Activated naive CD8-positive, alpha-beta T cell treated with anti-CD3 and anti-CD28 coated beads, Interleukin-2, amount 50 U/mL, for 16 hours (primary cell): ENCODE measurements around the gene KCTD1.
"Not testable (repeated sequence)": the region's sequence is repeated elsewhere in the genome, so short reads cannot be mapped to it uniquely, and the experiment has no call there.

Experiments used
- DNase-seq: peaks from one replicate; pipeline ENCODE4 v3.0.0-alpha.2; 2020; ENCODE audit warnings: low read depth, low spot score

Gene KCTD1

DNA sequence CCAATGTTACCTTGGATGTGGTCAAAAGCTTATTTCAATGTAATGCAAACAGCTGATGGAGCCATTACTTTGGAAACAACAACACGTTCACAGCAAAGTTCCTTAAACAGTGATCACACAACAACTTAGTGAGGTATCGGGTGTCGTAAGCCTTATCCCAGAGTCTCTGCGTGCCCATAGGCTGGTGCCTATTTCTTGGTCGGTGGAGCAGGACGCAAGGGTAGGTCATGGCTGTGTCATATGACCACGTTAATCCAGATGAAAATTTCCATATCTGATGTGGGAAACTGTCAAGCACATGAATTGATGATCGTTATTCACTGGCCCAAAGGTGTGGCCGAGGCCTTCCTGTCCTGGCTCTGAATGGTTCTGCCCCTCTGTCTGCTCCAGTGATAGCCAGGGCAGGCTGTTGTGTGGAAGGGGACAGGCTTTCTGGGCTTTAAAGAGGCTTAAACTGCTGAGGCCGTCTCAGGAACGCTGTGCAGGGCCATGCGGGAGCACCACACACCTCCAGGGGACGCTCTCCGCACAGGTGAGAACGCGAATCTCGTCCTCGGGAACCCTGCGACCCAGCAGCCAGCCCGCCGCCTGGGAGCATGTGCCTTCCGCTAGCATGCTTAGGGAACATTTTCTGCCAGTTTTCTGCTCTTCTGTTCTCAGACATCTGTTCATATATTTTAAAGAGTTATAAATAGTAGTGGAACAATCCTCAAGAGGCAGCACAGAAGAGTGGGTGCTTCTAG, 90.6 kb downstream of the KCTD1 start:
- no peak for DNase-seq

DNA sequence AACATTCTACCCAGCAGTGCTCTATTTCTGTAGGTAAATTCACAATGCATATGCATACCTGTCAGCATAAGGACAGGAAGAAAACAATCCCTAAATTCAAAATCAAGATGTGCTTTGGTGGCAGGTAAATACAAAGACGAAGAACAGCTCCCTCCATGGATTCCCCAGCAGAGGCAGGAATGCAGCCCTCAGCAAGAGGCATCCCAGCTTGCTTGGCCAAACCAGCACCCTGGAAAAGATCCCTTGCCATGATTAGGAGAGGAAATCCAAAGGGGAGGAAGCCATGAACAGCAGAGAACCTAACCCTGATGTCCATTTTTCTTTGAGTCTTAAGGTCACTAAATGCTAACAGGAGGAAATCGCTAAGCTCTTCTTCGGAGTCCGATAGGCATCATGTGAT, 91.2 kb downstream of the KCTD1 start:
- DNase-seq: no peak

DNA sequence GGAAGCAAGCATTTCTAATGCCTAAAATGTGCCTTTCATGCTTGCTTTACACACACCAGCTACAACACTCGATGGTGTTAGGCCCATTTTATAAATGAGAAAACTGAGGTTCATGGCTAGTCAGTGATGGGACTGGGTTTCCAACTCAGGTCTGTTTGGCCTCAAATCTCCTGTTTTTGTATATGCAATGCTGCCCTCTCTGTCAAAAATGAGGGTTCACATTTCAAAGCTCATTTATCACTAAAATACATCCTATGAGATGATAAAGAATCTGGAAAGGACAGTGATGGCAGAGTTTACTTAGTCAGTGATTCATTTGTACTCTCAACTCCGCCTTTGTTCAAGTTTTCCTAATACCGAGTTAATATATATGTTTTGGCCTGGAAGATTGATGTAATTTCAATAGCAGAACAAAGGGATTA, 92.3 kb downstream of the KCTD1 start:
- DNase-seq: no peak

DNA sequence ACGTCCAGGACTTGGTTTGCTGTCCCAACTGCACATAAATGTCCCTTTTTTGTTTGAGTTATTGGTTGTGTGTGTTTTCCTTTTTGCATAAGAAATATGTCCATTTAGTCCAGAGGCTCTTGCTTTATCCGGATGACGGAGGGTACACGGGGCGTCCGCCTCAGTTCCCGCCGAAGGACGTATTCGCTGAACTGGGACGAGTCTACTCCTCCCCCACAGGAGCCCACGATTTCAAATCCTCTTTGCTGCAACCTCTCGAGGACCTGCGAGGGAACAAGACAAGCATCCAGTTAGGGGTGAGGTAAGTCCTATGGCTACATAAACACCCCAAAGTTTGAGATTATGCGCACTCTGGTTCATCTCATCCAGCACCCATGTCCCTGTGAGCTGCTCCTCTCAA, 92.7 kb downstream of the KCTD1 start:
- no peak for DNase-seq

DNA sequence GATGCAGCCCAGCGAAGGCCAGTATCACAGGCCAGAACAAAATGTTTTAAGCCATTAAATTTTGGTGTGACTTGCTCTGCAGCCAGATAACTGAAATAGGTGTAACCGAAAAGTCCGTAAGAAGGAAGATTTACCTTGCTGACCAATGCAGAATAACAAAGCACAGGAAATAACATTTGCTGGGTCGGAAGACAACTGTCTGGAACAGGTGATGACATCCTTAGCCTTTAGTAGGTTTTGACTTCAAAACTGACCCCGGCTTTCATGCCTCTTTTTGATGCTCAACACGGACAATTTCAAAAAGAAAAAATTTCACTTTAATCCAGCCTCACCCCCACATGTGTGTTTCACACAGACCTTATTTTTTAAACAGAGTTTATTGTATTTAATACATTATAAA, 93.7 kb downstream of the KCTD1 start:
- DNase-seq: no peak

DNA sequence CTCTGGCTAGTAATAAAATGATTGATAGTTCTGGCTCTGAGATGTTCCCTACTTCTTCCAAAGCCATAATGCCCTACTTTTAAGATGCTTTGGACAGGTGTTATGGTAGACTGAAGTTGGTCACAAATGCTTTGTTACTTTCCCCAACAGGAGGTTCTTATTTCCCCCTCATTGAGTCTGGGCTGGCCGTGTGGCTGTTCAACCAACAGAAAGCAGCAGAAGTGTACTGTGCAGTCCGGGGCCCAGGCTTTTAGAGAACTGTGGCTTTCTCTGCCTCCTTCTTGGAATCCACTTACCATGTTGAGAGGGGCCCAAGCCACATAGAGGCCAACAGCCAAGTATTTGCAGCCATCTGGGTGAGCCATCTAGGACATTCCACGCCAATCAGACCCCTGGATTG, 94.2 kb downstream of the KCTD1 start:
- no peak for DNase-seq

DNA sequence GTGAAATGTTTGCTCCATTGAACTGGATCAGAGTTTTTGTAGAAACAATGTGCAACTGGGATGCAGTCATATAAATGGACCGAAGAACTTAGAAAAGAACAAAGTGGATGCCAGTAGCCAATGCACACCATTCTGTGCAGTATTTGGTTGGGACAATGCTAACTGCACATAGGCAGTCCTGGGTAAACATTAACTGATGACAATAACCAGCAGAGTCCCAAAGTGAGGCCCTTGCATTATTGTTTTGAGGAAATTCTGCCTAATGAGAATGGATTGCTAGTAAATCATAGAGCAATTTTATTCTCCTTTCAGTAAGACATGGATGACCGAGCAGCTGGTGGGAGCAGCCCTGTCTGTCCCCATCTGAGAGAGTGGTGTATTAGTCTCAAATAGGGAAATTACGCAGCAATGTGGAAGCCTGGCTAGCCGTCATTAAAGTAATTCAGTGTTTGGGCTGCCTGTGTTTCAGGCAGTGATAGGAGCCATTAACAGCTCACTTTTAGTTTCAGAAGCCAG, 94.9 kb downstream of the KCTD1 start:
- DNase-seq: no peak

DNA sequence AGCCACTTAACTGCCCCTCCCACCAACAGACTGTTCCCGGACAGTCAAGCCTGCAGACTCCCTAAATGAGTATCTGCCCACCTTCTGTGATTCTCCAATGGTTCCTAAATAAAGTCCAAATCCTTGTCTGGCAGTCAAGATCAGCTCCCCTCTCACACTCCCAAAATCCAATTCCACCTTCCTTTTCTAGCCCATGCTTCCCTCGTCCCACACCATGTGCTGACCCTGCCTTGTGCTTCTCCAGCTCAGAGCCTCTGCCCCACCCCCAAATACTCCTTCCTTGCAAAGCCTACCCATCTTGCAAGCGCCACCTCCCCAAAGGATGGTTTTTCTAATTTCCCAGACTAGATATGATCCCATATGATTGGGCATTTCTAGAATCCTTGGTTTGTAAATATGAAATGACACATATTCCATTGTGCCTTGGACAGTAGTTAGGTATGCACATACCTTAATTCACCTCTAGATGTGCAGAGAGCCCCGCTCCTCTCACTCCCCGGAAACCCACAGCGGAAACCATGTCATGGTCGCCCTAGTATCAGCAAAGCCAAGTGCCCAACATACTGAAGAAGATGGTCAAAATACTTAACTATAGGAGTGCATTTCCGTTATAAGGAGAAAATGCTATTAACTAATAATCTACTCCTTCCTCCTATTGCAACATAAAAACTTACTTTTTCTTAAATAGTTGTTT, 97.2 kb downstream of the KCTD1 start:
- DNase-seq: no peak

DNA sequence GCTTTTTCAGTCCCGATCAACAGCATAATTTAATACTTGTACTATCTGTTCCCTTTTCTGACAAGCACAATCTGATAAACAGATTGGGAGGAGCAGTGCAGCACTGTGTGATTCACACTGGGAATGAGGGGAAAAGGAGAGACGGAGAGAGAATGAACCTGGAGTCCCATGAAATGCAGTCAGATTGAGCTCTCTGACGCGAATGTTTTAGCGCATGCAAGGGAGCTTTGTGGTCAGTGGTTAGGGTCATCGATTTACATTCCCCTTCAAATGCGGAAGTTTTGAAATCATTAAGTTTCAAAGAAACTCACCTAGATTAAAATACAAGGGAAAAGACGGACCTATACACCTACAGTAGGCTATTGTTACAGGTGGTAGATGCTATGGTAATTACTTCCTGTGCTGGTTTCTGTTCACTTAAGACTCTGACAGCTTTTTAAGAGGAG, 99.6 kb downstream of the KCTD1 start:
- DNase-seq: no peak

DNA sequence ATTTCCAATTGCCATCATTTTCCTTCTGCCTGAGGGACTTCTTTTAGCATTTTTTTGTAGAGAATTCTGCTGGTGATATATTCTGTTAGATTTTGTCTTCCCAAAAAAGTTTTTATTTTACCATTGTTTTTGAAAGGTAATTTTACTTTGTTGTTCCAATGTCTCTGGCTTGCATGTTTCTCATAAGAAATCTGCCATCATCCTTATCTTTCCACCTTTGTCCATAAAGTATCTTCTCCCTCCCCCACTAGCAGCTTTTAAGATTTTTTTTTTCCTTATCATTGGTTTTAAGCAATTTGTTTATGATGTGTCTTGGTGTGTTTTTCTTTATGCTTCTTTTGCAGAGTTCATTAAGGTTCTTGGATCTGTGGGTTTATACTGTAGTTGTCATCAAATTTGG, 104.5 kb downstream of the KCTD1 start:
- no peak for DNase-seq

DNA sequence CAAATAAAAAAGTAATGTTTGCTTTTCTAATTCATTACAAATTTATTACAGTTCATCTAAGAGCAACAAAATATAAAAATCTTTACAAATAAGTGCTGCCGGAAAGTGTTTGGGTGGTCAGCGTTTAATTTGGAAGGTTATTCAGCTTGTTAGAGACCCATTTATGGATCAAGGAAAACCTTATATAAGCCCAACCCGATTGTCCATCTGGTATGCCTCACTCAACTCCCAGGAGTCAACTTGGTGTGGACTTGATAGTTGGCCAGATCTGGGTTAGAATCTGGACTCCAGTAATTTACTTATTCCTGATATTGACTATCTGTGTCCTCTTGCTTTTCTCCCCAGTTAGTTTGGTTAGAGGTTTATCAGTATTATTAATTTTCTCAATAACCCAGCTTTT, 106.2 kb downstream of the KCTD1 start:
- no peak for DNase-seq

DNA sequence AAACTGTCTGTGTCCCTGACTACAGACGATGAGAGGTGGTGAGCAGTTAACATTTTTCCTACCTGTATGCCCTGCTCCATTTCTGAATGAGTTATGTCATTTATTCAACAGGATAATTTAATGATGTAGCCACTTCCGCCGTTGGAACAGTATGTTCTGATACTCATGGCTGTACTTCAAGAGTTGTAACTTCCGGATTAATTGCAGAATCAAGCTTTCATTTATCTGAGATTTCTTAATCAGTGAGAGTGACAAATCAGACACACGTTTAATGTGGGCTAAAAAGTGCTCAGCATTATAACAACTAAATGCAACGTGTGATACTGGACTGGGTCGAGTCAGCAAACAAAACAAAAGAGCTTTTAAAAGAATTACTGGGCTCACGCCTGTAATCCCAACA, 107.7 kb downstream of the KCTD1 start:
- DNase-seq: no peak

DNA sequence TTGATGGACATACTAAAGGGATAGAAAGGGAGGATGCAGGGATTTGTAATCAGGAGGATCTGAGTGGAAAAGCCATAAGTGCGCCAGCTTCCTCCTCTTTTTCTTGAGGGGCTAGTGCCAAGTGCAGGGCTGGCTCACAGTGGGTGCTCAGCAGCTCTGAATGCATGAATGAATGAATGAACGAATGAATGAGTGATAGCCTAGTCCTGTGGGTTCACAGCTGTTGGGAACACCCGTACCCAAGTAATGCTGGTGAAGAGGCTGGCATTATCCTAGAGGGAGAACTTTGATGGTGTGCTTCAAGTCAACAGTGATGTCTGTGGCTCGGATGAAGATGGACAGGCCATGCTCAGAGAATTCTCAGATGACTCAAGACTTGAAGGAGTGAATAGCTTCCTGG, 108.8 kb downstream of the KCTD1 start:
- DNase-seq: no peak

DNA sequence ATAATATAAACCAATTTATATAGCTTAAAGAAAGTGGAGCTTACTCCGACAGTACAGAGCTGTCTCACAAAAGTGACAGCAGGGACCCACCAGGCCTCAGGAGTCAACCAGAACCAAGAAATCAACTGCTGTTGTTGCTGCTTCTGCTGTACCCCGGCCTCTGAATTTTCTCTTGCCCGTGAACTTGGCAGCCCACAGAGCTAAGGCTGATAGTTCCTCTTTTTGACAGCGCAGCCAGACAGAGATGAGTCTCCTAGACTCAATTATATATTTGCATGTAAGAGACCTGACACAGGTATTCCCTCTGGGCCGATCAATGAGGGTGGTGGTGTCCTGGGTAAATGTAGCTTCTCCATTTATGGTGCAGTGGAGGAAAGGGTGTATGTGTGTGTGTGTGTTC, 109.4 kb downstream of the KCTD1 start:
- DNase-seq: no peak

DNA sequence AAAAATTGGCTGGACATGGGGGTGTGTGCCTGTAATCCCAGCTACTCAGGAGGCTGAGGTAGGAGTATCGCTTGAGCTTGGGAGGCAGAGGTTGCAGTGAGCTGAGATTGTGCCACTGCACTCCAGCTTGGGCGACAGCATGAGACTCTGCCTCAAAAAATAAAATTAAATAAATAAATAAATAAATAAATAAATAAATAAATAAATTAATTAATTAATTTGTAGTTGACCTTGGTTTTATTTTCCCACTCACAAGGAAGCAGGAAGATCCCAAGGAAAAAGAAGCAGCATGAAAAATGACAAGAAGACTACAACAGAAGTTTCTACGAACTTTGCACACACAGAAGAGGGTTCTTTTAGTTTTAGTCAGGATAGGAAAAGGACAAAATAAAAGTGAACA, 110.7 kb downstream of the KCTD1 start:
- DNase-seq: not testable (repeated sequence)

DNA sequence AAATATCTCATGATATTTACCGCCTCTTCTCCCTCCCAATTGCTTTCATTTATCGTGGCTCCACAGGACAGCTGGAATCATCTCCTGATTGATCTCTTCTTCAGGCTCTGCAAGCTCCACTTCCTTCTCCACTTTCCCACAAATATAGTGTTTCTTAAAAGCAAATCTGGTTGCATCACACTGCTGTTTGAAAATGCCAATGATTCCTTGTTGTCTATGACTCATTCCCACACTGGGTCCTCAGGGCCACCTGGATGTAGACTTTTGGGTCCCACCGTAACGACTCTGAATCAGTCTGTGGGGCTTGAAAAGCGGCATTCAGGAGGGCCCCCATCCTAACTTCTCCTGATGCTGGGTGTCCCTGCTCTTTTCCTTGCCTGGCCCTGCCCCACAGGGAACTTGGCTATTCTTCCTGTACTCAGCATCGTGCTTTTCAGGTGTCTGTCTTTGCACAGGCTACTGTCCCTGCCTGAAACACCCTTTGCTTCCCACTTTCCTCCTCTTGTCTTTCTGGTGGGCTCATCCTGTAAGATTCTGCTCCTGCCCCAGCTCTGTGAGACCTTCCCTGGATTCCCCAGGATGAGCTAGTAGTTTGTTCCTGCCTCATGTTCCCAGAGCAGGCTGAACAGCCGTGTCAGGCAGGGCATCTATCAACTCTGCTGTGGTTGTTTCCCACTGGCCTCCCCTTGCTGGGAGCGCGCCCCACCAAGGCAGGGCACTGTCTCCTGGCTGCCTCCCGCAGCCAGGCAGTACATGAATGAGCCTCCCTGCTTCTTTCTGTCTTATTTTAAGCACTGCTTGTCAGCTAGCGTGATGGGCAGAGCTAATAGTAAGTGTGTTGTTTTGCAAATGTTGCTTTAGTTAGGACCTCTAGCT, 111.9 kb downstream of the KCTD1 start:
- DNase-seq: no peak

DNA sequence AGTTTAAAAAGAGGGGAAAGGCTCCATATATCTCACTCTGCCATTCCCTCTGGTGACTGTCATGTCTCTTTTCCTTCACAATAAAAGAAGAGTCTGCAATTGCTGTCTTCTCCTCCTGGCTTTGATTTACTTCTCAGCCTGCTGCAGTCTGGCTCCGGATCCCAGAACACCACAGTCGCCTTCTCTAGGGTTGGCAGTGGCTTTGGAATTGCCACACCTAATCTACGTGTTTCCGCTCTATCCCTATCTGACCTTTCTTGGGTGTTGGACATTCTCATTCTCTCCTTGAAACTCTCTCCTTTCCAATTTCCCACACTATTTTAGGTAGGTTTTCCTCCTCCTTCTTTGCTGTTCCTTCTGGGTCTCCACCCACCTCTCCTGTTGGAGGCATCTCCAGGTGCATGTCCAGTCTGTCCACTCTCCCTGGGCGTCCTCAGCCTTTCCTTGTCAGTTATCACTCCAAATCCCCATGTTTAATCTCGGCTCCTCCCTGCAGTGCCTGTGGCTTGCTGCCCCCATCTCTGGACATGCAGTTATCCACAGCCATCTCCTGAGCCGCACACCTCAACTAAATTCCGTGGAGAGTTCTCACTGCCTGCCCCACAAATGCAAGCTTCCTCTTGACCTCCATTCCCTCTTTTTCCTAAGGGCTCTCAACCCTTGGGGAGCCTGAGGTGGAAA, 112.8 kb downstream of the KCTD1 start:
- DNase-seq: no peak

DNA sequence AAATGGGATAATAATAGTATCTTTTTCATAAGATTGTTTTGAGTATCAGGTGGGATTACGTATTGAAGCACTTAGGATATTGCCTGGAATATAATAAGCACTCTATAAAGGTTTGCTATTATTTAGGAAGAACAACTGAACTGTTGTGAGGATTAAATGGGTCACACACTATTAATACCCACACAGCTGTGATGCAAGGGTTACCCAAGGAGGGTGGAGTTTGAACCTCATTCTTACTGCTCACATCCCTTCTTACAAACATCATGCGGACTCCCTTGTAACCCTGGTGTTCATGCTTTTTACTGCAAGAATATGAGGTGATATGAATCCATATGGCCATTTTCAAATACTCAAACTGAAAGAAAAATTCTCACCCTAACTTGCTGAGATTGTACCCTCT, 113.5 kb downstream of the KCTD1 start:
- DNase-seq: no peak

DNA sequence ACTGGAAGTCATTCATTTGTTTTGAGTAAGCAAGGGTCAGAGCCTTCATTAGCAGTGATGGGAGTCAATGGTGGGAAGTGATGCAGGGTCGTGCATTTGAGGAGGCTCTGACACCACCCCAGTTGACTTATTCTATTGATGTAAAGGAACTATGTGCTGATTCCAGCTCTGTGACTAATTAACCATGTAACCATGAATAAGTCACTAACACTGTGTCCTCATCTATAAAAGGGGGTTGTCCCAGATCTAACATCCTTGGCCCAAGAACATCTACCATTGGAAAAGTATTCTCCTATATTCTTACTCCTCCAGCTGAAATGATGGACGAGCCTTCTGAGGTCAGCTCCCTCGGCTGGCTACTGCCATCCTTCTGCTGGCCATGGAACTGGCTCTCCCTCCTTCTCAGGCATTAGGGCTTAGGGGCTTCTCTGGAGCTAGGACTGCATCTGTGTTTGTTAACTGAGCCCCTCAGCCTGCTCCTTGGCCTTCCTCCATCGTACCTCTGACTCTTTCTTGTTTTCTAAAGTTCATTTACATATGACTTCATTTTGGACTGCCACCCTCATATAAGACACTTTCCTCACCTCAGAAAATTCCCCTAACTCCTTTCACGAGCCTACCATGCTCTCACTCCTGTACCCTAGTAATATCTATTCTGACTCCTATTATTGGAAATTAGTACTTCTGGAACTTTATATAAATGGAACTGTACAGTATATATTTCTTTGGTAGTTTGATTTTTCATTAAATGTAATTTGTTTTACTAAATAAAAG, 115.5 kb downstream of the KCTD1 start:
- DNase-seq: no peak

DNA sequence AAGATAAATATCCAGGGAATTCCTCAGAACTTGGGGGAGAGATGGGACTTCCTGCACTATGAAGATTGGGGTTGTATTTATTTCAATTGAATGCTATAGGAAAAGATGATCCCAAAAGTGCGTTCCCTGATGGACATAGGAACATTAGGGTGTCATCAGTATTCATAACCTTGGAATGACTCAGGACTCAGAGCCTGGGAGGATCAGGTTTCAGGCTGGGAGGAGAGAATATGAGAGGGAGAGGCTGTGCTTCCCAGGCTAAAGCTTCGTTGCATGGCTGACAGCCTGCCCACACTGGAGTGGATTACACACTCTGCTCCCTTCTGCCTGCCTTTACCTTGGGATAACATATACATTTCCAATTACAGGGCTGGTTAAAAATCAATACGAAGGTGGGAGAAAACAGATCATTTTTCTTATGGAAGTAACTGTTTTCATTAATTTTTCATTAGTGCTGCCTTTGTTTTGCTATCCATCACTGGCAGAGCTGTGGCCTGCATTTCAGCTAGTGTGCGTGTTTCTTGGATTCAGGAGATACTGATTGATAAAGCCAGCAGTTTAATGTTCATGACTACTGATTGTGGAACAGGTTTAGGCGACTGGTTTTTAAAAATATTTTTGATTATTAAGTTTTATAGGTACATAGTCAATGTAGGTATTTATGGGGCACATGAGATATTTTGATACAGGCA, 118.7 kb downstream of the KCTD1 start:
- DNase-seq: no peak
